Measurements from ENCODE around the gene SCARB1.

Gene SCARB1

DNA sequence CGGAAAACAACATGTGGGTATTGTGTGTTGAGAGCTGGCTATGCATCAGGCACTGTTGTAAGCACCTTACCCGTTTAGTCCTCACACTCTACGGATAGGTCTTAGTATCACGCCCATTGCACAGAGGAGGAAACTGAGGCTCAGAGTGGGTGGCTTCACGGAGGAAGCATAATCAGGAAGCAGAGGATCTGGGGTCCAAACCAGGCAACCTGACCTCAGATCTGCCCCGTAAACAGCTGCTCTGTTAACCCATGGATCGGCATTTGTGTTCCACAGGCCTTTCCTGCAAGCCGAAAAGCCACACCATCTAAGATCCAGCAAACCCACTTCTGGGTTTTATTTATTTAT is 107.9 kb downstream of the SCARB1 start:
- no peak for DNase-seq

DNA sequence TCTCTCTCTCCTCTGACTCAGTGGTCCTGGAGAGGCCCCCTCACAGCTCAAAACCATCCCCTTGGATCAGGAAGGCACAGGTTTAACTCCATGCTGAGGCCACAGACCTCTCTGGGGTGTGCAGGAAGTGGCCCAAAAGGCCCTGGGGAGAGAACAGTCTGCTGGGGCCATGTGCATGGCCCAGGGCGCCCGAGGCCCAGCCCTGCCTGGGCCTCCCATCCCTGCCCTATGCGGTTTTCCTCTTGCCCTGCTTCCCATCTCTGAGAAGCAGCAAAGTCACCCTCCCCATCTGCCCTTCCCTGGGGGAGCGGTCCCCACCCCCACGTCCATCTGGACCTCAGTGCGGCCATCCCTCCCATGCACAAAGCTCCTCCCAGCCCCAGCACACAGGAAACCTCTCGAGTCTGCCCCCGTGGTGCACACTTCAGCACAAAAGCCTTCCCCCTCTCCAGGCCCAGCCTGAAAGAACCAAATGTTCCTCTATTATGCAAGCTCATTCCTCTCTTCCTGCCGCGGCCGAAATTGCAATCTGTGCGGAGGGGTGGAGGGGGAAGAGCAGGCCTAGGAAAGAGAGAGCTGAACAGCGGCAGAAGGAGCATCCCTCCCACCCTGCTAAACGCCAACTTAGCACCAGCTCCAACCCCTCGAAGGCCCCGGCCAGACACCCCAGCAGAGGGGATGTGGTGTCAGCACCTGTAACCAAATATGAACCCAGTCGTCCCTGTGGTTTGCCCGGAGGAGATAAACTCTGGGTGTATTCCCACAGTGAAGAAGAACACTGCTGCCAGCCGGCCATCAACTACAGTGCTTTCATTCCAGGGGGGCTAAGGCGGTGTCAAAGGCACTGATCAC is 108.5 kb downstream of the SCARB1 start:
- peak; percentile 94 for DNase-seq

DNA sequence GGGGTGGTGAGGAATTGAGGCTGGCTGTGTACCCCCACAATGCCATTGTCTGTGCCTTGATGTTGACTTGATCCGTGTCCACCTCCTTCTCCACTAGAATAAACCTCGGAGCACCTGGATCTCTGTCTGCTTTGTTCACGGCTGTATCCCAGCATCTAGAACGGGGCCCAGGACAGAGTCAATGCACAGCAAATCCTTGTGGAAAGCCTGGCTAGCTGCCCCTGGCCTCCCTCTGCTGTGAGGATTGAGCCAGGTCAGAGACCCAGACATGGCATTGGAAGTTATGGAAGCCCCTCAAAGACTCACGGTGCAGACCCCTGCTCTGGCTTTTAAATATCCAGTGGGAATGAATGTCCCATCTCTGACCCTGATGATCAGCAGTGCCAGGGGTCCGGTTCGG is 109.2 kb downstream of the SCARB1 start:
- DNase-seq = no peak

DNA sequence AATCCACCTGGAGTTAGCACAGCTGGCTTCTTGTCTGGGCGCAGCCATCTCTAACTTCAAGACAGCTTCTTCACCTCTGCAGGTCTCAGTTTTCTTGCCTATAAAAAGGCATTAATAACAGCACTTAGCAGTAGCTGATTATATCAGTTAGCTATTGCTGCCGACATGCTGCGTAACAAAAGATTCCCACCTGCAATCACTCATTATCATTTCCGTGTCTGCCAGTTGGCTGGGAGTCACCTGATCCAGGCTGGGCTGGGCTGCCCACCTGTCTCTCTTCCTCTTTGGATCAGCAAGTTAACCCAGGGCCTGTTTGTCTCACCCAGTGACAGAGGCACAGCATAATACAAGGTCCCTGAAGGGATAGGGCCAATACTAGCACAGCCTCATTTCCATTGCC is 109.7 kb downstream of the SCARB1 start:
- DNase-seq = no peak

DNA sequence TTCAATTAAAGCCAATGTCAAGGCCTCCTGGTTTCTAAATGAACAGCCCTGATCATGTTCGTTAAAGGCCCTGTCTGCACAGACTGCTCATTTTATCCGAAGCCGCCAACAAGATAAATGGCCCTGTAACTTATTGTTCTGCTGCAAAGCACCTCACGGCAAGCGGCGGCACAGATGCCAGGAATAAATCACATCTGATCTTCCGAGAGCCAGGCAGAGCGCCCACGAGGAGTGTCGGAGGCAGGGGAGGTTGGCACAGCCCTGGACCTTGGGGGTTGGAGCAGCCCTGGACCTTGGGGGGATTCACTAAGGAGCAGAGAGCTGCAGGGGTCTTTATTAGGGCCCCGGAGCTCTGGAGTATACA is 110.5 kb downstream of the SCARB1 start:
- no peak for DNase-seq

DNA sequence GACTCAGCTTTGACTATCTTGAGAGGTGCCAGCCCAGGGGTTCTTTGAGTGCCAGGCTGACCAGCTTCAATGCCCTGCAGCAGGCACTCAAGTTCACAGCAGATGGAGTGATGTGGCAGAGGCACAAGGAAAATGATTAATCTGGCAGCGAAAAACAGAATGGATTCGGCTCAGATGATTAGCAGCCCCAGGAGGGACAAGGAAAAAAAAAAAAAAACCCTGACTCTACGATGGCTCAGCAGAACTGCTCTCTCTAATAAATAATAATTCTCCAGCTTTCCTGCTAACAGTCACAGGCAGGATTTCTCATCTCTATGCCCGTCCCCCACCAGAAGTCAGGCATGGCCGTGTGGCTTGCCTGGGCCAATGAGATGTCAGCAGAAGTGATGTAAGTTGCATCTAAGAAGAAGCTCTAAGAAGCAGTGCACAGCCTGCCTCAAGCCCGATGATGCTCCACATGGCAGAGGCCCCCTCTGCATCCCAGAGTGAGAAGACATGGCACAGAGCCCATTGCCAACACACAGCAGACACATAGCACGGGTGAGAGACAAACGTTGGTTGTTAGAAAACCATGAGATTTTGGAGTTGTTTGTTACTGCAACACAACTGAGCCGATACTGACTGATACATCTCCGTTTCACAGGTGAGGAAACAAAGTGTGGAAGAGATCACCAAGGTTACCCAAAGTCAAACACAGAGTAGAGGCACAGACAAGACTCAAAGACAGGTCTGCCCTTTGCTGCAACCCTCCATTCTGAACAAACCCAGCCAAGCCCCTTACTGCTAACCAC is 111.0 kb downstream of the SCARB1 start:
- no peak for DNase-seq

DNA sequence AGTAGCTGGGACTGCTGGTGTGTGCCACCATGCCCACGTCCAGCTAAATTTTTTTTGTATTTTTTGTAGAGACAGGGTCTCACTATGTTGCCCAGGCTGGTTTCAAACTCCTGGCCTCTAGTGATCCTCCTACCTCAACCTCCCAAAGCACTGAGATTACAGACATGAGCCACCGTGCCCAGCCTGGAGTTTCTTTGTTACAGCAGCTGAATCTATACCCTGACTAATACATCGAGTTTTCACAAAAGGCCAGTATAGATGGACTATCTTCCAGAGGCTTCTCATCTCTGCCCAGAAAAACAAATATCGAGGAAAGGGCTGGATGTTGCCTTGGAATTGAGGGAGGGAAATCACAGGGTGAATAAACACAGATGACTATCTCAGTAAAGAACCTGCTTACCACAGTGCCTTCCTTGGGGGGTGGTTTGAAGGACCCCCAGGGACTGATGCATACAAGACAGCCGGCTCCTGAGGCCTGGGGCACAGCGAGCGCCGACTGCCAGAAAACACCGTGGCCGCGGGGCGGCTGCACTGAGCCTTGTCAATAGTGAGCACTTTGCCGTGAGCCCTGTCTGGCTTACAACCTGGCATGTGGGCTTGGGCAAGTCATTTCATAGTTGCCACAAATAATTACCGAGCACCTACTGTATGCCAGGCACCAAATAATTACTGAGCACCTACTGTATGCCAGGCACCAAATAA is 111.9 kb downstream of the SCARB1 start:
- no peak for DNase-seq

DNA sequence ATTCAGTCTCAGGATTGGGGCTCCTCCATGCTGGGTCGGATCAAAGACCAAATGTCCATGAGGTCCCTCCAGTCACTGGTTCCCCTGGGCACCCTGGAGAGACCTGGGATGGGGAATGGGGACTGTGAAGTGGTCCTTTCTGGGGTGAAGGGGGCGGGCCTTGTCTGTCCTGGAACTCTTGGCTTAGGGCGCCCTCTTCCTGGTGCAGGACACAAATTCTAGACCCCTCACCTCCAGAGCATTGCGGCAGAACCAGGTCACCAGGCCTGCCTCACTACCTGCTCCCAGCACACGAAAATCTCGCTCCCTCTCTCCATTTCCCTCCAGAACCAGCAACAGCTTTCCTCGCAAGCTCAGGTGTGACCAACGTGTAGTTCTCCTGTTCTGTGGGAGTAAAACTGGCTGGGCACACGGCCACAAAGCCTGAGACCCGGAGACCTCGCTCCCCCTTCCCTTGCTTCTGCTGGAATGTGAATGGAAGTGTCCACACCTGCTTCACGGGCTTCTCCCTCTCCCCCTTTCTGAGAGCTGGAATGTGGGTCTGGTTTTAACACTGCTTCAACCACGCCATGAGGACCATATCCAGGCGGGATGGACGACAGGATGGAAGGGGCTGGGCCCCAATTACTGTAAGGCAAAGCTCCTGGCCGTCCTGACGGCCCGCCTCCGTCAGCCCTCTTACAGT is 112.7 kb downstream of the SCARB1 start:
- peak in 1 of 2 experiments; percentile 37 for DNase-seq

DNA sequence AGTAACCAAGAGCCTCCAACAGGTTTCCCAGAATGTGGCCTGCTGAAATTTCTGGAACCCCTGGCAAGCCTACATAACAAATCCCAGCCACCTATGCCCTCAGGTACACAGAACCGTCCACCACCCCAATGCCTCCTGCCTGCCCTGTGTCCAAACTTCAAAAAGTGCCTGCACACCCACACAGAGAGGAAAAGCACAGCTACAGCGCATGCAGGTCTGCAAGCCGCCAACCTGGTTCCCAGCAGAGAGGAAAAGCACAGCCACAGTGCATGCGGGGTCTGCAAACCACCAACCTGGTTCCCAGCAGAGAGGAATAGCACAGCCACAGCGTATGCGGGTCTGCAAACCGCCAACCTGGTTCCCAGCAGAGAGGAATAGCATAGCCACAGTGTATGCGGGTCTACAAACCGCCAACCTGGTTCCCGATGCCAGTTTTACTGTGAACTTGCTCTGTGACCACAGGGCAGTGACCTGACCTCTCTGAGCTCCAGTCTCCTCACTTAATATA is 113.5 kb downstream of the SCARB1 start:
- no peak for DNase-seq

DNA sequence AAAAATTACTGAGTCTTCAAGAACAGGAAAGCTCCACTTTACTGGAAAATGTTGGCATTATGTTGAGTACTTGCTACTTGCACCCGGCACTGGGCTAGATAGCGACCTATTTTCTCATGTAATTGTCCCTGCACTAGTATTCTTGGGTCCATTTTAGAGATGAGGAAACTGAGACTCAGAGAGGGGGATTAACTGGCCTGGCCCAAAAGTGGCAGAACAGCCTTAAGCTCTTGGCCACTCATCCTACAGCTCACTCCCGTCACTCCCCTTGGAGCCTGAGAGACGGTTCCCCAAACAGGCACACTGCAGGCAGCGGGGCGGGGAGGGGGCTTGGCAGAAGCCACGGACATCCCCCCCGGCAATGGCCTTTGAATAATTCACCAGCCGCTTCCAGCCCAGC is 113.9 kb downstream of the SCARB1 start:
- DNase-seq = no peak

DNA sequence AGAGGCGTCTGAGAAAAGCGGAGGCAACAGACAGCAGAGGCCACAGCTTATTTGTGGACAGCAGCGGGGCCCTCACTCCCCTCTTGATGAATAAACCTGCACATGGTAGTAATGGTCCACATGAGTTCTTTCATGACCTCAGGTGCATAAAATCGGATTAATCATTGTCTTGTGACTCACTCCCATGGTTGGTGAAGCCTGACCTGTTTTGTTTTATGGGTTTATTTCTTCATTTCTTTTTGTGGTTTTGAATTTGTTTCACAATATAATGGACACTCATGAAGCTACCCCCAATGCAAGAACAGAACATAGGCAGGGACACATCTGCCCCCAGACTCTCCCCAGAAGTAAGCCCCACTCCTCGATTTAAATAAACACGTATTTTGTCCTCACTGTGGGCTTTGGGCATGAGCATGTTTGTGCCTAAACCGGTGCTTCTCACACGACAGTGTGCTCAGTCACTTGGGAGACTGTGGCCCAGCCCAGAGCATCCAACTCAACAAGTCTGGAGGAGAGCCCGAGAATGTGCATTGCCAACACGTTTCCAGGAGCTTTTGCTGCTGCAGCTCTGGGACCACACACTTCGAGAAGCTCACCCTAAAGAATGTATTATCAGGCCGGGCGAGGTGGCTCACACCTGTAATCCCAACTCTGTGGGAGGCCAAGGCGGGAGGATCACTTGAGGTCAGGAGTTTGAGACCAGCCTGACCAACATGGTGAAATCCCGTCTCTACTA is 116.1 kb downstream of the SCARB1 start:
- no peak for DNase-seq

DNA sequence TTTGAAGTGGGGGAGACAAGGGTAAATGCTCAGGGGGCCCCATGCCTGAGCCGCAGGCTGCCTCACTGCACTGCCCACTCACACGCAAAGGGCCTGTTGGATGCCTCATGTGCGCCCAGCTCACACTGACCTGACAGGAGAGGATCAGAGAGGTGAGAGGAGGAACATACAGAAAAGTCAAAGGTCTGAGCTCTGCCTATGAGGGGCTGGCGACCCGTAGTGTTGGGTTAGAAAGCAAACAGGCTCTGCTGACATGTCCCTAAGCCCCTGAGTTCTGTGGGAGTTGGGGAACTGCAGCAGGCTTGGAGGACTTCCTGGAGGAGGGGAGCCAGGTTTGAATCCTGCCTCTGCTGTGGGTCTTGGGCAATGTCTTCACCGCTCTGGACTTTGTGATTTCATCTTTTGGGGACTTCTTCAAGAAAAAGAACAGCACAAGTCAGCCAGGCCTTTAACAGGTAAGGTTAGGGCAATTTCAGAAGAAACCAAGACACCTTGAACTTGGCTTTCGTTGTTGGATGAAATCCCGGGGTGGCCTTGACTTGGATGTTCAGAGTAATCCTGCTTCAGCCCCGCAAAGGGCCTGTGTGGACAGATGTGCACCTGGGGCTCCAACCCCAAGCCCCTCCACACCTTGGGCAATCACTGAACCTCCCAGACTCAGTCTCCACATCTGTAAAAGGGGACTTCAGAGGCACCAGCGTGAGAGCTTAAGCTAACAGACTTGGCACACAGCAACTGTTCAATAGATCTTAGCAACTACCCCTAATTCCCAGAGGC is 116.8 kb downstream of the SCARB1 start:
- DNase-seq = no peak

DNA sequence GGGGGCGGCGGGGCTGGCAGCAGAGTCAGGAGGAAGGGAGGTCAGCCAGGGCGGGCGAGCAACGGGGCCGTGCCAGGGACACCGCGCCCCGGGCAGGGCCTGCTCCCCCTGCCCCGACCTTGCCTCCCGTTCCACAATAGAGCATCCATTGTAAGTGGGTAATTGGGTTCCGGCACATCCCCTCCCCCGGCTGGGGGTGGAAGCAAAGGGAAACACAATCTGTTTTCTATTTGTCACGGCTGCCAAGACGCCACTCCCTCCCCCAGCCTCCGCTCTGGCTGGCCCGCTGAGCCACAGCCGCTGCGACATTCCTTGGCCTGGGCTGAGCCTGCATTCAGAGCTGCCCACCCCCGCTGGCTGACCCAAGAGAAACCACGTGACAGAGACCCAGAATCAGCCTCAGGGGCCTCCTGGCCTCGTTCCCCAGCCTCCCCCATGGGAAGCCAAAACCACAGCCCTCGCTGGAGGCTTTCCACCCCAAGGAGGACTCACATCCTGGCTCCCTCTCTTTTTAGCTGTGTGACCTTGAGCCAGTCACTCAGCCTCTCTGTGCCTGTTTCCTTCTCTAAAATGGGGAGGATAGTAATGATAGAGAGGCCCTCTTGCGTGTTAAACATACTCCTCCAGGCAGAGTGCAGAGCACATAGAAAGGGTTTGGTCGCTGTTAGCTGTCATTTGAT is 117.6 kb downstream of the SCARB1 start:
- peak; percentile 37 to 74 for DNase-seq

DNA sequence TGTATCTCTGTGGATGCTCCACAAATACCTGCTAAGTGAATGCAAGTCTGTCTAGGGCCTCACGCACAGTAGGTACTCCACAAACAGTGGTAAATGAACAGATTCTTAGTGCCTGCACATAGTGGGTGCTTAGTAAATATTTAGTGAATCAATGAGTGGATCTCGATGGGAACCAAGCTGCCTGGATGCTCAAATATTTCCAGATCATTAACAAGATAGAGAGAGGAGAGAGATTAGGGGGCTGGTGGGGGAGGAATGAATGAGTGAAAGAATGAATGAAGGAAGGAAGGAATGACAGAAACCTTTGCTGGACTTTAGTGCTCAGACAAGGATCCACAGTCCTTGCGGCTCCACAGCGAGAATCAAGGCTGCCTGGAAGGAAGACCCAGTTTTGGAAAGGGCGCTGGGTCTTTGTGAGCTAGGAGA is 118.2 kb downstream of the SCARB1 start:
- DNase-seq = no peak

DNA sequence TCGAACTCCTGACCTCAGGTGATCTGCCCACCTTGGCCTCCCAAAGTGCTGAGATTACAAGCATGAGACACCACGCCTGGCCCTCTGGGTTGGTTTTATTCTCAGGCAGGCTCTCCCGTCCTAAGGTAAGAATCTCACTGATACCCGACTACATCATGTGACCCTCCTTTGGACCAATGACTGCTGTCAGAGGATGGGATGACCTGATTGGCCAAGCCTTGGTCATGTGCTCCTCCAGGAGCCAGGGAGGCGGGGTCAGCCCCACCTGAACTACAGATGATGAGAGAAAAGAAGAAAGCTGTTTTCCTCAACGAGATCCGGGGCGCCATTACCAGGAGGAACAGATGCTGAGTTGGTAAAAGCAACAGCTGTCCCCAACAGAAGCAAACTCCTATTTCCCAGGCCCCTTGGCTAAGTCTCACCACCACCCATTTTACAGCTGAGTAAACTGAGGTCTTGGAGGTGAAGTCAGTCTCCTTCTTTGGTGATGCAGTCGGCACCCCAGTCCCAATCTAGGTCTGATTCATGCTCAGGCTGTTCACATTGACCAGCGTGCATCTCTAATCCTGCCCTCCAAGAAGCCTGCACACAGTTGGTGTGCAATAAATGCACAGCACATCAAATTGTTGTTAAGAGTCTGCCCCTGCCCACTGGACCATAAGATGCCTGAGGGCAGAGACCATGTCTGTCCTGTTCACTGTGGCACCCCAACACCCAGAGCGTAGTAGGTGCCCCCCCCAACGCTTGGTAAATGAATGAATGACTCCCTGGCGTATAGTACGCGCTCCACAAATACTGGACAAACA is 118.8 kb downstream of the SCARB1 start:
- DNase-seq = peak in 1 of 2 experiments; percentile 38

DNA sequence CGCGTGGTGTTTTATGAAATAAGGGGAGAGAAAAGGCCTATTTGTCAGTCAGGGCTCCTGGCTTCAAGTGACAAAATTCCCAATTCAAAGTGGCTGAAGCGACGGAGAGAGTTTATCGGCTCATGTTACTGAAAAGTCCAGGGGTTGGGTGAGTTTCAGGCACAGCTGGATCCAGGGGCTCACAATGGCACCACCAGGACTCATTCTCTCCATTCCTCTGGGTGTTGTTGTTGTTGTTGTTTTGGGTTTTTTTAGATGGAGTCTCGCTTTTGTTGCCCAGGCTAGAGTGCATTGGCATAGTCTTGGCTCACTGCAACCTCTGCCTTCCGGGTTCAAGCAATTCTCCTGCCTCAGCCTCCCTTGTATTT is 119.4 kb downstream of the SCARB1 start:
- no peak for DNase-seq

DNA sequence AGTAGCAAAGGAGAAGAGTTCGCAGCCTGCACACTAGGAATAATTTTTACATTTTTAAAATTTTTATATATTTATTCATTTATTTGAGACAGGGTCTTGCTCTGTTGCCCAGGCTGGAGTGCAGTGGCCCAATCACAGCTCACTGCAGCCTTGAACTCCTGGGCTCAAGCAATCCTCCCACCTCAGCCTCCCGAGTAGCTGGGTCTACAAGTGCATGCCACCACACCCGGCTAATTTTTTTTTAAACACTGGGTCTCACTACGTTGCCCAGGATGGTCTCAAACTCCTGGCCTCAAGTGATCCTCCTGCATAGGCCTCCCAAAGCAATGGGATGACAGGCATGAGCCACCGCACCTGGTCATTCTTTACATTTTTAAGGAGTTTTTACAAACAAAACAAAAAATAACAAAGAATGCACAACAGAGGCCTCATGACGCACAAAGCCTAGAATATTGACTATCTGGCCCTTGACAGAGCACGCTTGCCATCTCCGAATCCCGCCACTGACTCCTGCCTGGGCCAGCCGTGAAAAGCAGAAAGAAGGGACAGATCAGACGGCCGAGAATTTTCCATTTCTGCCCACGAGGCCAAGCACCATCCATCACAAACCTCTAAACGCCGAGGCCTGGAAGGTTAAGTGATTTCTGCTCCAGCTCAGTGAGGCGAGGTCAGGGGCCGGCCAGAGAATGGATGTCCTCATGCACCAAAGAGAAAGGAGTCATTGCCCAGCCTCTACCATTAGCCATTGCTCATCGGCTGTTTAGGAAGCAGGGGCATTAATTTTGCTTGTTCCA is 120.0 kb downstream of the SCARB1 start:
- no peak for DNase-seq

DNA sequence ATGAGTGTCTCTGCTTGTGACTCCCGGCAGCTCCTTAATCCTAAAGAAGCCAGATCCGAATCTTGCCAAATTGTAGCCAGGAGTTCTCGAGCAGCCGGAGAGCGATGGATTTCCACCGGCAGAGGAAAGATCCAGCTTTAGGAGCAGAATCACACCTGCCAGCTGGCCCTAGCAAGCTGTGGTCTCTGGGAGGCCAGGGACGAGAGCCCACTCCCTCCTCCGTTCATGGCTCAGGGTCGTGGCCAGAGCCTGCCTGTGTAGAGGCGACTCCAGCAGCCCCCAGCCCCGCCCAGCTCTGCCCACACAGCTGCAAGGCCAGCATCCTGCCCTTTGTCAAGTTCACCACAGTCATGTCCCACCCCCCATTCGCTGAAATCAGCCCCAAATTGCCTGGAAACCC is 121.0 kb downstream of the SCARB1 start:
- no peak for DNase-seq

DNA sequence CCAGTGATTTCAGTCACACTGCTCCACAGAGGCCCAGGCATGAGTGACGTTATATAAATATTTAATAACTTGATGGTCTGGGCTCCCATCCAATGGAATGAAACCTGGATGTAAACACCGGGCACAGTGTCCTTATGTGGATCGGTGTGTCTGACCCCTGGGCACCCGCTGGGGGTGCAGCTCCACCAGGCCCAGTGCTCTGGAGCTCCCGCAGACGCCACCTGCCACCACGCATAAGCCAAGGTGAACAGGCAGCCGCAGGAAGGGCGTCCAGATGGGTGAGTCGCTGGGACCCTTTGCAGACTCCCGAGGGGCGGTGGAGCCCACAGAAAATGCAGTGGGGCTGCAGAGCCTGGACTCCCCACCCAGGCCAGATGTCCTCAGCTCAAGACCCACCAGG is 121.6 kb downstream of the SCARB1 start:
- no peak for DNase-seq
